ENCODE measurements around the gene SLC8B1.

The SLC8B1 gene

GRCh38 chr12:113299619-113300237 is 35.2 kb downstream of the SLC8B1 start:
- TF ChIP-seq POLR2A (IDR thresholded peaks at IDR 0.05; ENCODE audit: low read length) (no peak), GATA1 (IDR thresholded peaks at IDR 0.05; ENCODE audit: low read depth, low read length) (no peak)
- DNase-seq = peak; percentile 25

DNA sequence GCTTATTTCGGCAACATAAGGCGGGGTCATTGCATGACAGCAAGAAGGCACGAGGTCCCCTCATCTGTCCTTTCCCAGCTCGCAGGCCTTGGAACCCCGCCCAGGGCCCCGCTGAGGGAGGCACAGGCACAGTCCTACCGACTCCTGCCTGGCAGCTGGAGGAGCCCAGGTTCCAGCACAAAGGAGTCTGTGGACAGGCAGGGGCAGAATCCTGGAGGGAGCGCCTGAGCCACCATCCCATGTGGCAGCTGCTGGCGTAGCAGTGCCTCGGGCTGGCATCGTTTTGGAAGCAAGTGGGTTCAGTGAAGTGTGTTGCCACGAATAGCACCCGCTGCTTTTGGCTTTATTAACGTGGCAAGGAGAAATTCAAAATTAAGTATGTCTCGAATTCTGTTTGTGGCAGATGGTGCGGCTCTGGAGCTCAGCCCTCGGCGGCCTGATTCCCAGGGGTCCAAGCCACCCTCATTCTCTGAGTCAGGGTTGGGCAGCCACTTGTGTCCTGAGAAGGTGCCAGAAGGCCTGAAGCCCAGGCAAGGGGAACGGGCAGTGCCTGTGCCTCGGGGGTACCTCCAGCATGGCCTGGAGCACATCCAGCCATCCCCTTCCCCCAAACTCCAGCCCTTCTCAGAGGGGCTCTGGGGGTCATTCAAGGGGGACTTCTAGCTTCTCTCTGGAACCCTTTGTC is 35.9 kb downstream of the SLC8B1 start:
- peak; percentile 53 to 55 for DNase-seq
- TF ChIP-seq GATA1 (IDR thresholded peaks at IDR 0.05; ENCODE audit: low read depth, low read length) = no peak
- TF ChIP-seq POLR2A (IDR thresholded peaks at IDR 0.05; ENCODE audit: low read length) = no peak

GRCh38 chr12:113298472-113298817 is 36.5 kb downstream of the SLC8B1 start:
- no peak for TF ChIP-seq GATA1 (IDR thresholded peaks at IDR 0.05; ENCODE audit: low read depth, low read length)
- no peak for TF ChIP-seq POLR2A (IDR thresholded peaks at IDR 0.05; ENCODE audit: low read length)
- DNase-seq = no peak

- TF ChIP-seq POLR2A (IDR thresholded peaks at IDR 0.05; ENCODE audit: low read length) (no peak), GATA1 (IDR thresholded peaks at IDR 0.05; ENCODE audit: low read depth, low read length) (no peak)
- no peak for DNase-seq
Measured at GRCh38 chr12:113297621-113298471, 37.1 kb downstream of the SLC8B1 start.

DNA sequence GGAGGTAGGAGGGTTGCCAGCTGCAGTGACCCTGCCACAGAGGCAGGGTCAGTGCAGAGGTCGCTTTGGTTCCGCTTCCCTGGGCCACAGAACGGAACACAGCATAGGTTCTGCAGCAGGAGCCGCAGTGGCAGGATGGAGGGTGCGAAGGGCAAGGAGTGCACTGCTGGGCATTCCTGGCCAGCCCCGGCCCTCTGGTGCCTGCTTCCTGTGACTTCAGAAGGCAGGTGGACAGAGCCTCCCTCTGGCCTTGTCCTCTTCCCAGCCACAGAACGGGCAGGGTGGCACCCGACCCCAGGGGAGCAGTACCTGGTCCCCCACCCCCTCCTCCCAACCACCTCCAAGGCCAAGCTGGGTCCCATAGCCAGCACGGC is 37.7 kb downstream of the SLC8B1 start:
- TF ChIP-seq GATA1 (IDR thresholded peaks at IDR 0.05; ENCODE audit: low read depth, low read length) = no peak
- no peak for TF ChIP-seq POLR2A (IDR thresholded peaks at IDR 0.05; ENCODE audit: low read length)
- no peak for DNase-seq

DNA sequence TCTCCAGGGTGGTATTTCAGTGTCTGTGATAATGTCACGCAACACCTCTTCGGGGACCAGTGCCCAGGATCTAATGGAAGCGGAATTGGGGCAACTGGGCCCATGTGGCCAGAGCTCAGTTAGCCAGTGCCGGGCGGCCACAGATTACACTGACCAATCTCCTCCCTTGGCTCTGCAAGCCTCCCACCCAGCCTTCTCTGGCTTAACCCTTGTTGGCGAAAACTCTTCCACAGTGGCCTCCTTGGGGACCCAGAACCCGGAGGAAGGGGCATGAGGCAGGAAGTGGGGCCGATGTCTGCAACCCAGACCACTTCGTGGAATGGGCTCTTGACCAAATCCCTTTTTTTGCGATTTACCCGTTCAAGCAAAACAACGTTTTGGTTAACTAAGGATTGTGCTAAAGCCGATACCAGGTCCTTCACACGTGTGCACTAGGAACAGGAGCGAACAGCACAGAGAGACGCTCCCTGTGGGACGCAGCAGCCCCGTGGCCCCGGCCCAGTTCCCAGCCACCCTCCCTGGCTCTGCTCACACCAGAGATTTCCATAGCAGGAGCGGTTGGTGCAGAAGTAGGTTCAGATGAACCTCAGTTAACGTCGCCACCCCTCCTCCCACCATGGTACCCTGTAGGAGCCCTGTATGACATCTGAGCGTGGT is 38.2 kb downstream of the SLC8B1 start:
- TF ChIP-seq POLR2A (IDR thresholded peaks at IDR 0.05; ENCODE audit: low read length) = no peak
- no peak for TF ChIP-seq GATA1 (IDR thresholded peaks at IDR 0.05; ENCODE audit: low read depth, low read length)
- DNase-seq = no peak

- DNase-seq = no peak
- TF ChIP-seq GATA1 (IDR thresholded peaks at IDR 0.05; ENCODE audit: low read depth, low read length) = no peak
- no peak for TF ChIP-seq POLR2A (IDR thresholded peaks at IDR 0.05; ENCODE audit: low read length)
Measured at GRCh38 chr12:113295886-113296556, 38.9 kb downstream of the SLC8B1 start.

GRCh38 chr12:113293100-113293499 is 41.8 kb downstream of the SLC8B1 start:
- DNase-seq = no peak
- no peak for TF ChIP-seq GATA1 (IDR thresholded peaks at IDR 0.05; ENCODE audit: low read depth, low read length)
- TF ChIP-seq POLR2A (IDR thresholded peaks at IDR 0.05; ENCODE audit: low read length) = no peak

DNA sequence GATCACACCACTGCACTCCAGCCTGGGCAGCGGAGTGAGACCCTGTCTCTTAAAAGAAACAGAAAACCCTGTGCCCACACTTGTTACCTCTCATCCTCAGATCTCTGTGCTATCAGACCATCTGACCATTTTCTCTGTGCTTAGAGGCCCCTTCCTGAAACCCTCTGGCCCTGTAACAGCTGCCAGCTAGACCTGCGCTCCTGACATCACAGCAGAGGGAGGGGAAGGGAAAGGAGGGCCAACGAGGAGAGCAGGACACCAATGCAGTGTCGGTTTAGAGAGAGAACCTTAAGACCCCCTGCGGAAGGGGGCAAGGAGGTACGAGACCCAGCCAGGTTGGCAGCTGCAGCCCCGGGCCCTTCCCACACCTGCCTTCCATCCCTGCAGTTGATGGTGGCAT is 42.4 kb downstream of the SLC8B1 start:
- no peak for TF ChIP-seq GATA1 (IDR thresholded peaks at IDR 0.05; ENCODE audit: low read depth, low read length)
- no peak for TF ChIP-seq POLR2A (IDR thresholded peaks at IDR 0.05; ENCODE audit: low read length)
- DNase-seq = no peak

DNA sequence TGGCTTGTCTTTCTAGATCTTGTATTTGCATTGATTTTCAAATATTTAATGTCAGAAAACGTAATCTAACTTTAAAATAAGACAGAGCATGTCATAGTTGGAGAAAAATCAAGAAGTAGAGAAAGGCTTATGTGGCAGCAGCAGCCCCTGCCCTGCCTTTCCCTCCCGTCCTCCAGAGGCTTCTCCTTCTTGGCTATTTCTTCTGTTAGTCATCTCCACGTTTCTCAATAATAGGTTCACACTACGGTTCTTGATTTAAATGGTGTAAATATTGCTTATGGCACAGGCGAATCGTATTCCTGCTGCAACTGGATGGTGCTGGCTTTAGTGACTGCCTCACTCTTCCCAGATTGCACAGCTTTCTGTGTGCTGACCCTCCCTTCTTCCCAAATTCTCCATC is 42.8 kb downstream of the SLC8B1 start:
- no peak for DNase-seq
- no peak for TF ChIP-seq POLR2A (IDR thresholded peaks at IDR 0.05; ENCODE audit: low read length)
- TF ChIP-seq GATA1 (IDR thresholded peaks at IDR 0.05; ENCODE audit: low read depth, low read length) = no peak

GRCh38 chr12:113291586-113291985 is 43.3 kb downstream of the SLC8B1 start:
- DNase-seq = no peak
- no peak for TF ChIP-seq GATA1 (IDR thresholded peaks at IDR 0.05; ENCODE audit: low read depth, low read length)
- no peak for TF ChIP-seq POLR2A (IDR thresholded peaks at IDR 0.05; ENCODE audit: low read length)

- DNase-seq = peak; percentile 64 to 73
- no peak for TF ChIP-seq GATA1 (IDR thresholded peaks at IDR 0.05; ENCODE audit: low read depth, low read length)
- no peak for TF ChIP-seq POLR2A (IDR thresholded peaks at IDR 0.05; ENCODE audit: low read length)
Measured at GRCh38 chr12:113290506-113290905, 44.4 kb downstream of the SLC8B1 start.

DNA sequence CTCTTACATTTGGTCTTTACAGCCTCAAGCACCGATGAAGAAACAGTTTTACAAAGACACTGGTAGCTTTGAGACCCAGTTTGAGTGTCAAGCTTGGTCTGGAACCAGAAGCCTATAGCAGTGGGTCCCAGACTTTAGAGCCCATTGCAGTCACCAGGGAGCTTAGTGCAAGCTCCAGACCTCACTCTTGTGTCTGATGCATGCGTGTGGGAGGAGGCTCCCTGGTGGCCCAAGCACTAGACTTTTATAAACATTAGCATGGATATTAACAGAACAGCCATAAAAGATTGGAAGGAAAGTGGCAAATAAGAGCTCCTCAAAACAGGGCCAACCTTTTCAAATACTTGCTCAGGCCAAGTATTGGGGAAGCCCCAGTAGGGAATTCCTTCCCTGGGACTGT is 45.5 kb downstream of the SLC8B1 start:
- TF ChIP-seq GATA1 (IDR thresholded peaks at IDR 0.05; ENCODE audit: low read depth, low read length) (no peak), POLR2A (IDR thresholded peaks at IDR 0.05; ENCODE audit: low read length) (no peak)

More for the DNA sequence above, 45.5 kb downstream of the SLC8B1 start:
- no peak for DNase-seq
